ENCODE measurements around the gene TRAPPC5.

GRCh38 chr19:7644550-7644877 is 36.1 kb upstream of the TRAPPC5 start:
- TF ChIP-seq CTCF (IDR thresholded peaks at IDR 0.05 in 2 of 3, conservative IDR thresholded peaks at IDR 0.05 in 1 of 3; ENCODE audit: borderline replicate concordance in 1 of 3, insufficient read depth in 1 of 3, low read depth in 2 of 3, low read length in 2 of 3) = no peak
- TF ChIP-seq MAX (IDR thresholded peaks at IDR 0.05) = no peak
- no peak for TF ChIP-seq ELF1 (IDR thresholded peaks at IDR 0.05; ENCODE audit: borderline replicate concordance, low read depth)
